Activated CD4-positive, alpha-beta memory T cell treated with anti-CD3 and anti-CD28 coated beads for 36 hours (primary cell): ENCODE results near the gene LIPG. TPM values are rescaled to one million over a fixed set of nuclear protein-coding genes. Genes with fewer than 3 reads are reported as not detected.
"Not testable (repeated sequence)": the region's sequence is repeated elsewhere in the genome, so short reads cannot be mapped to it uniquely, and the experiment has no call there.

Experiments used
- CTCF ChIA-PET: fragments of 350-600 bp; sonication (Branson Sonifier 250); formaldehyde crosslinking; loops from one replicate; lab custom pipeline; 2021; ENCODE audit warnings: antibody characterized with exemption, inconsistent platforms; lab: Charles Lee
- POLR2A ChIA-PET: fragments of 350-600 bp; sonication (Branson Sonifier 250); formaldehyde crosslinking; loops from one replicate; lab custom pipeline; 2021; ENCODE audit warnings: antibody characterized with exemption; lab: Charles Lee
- DNase-seq: peaks from one replicate; pipeline ENCODE4 v3.0.0-alpha.2; 2020
- H3K27ac Mint-ChIP-seq: one replicate; pipeline ENCODE4 v1.8.0; 2021; ENCODE audit warnings: mixed read lengths
- H3K27me3 Mint-ChIP-seq: one replicate; pipeline ENCODE4 v1.8.0; 2021; ENCODE audit warnings: mixed read lengths
- H3K36me3 Mint-ChIP-seq: one replicate; pipeline ENCODE4 v1.8.0; 2021; ENCODE audit warnings: mixed read lengths
- H3K4me1 Mint-ChIP-seq: one replicate; pipeline ENCODE4 v1.8.0; 2021; ENCODE audit warnings: low read depth, mixed read lengths
- H3K4me3 Mint-ChIP-seq: one replicate; pipeline ENCODE4 v1.8.0; 2021; ENCODE audit warnings: mild to moderate bottlenecking, mixed read lengths
- H3K9me3 Mint-ChIP-seq: one replicate; pipeline ENCODE4 v1.8.0; 2021; ENCODE audit warnings: mixed read lengths
- intact Hi-C: fragments of 100-400 bp; cut with micrococcal nuclease; formaldehyde crosslinking; loops from one replicate; pipeline ENCODE4 v1.15.1; 2023
- total RNA-seq, 2 experiments: library from RNA; stranded (reverse); gene quantifications; one replicate each; pipeline ENCODE4 v1.2.3, GENCODE V29; 2021

The LIPG gene
- total RNA-seq: under 1 TPM; 0.17 to 0.50 TPM

GRCh38 chr18:49561289-49562193 is at the start of gene LIPG:
Gene LIPG, plus strand, starts transcription at chr18:49562057. Its CDS starts 252 bp downstream, at chr18:49562309.
- intact Hi-C loops: loop anchor here (2.0 to 5.0 kb wide), 2 partner anchors 75 to 161 kb away; partner anchors contain the start of gene C18orf32
- no peaks in the 10 kb centered on the region for H3K36me3 Mint-ChIP-seq

GRCh38 chr18:49512876-49513275 is 49.0 kb upstream of the LIPG start:
- H3K9me3 Mint-ChIP-seq, H3K4me1 Mint-ChIP-seq, H3K36me3 Mint-ChIP-seq, H3K4me3 Mint-ChIP-seq, DNase-seq, POLR2A ChIA-PET, H3K27me3 Mint-ChIP-seq, intact Hi-C loops, H3K27ac Mint-ChIP-seq: not testable (repeated sequence)
- CTCF ChIA-PET: interaction anchor here (0.7 to 7.4 kb wide), 2 partner anchors 217 to 346 kb away, joined by 4 to 202 read pairs; no protein-coding TSS in a partner anchor

More at GRCh38 chr18:49561289-49562193, at the start of gene LIPG:
- no peaks in the 10 kb centered on the region for H3K9me3 Mint-ChIP-seq
- POLR2A ChIA-PET: no interaction called here
- H3K4me1 Mint-ChIP-seq: peaks cover 31% of the 10 kb centered on the region
- DNase-seq: peak; percentile 77
- peaks cover 62% of the 10 kb centered on the region for H3K27me3 Mint-ChIP-seq
- peak within 1 kb of the TSS; percentile 54 for H3K4me3 Mint-ChIP-seq
- CTCF ChIA-PET: interaction anchor here (1.5 to 5.3 kb wide), 3 partner anchors 297 to 796 kb away, joined by 5 to 67 read pairs (median 8); no protein-coding TSS in a partner anchor
- no peak within 1 kb of the TSS for H3K27ac Mint-ChIP-seq

- POLR2A ChIA-PET: no interaction called here
- H3K4me3 Mint-ChIP-seq: no peak overlapping the region
- H3K9me3 Mint-ChIP-seq: no peaks in the 10 kb centered on the region
- DNase-seq: no peak
- H3K36me3 Mint-ChIP-seq: no peaks in the 10 kb centered on the region
- H3K4me1 Mint-ChIP-seq: no peaks in the 10 kb centered on the region
- intact Hi-C loops: no loop called here
- no peaks in the 10 kb centered on the region for H3K27me3 Mint-ChIP-seq
- H3K27ac Mint-ChIP-seq: no peak overlapping the region
- CTCF ChIA-PET: interaction anchor here (1.7 to 2.3 kb wide), 2 partner anchors 344 to 346 kb away, joined by 4 to 18 read pairs; no protein-coding TSS in a partner anchor
These were observed 47.3 kb upstream of the LIPG start for GRCh38 chr18:49514577-49514976.

GRCh38 chr18:49515003-49515402 is 46.9 kb upstream of the LIPG start:
- intact Hi-C loops, H3K27me3 Mint-ChIP-seq, H3K4me1 Mint-ChIP-seq, H3K27ac Mint-ChIP-seq, H3K36me3 Mint-ChIP-seq, DNase-seq, H3K4me3 Mint-ChIP-seq, H3K9me3 Mint-ChIP-seq, POLR2A ChIA-PET: not testable (repeated sequence)
- CTCF ChIA-PET: interaction anchor here (0.9 to 2.3 kb wide), 3 partner anchors 340 to 346 kb away, joined by 3 to 18 read pairs (median 4); no protein-coding TSS in a partner anchor

GRCh38 chr18:49515516-49515915 is 46.3 kb upstream of the LIPG start:
- no peak for DNase-seq
- ChIA-PET POLR2A (no interaction called here), CTCF (interaction anchor here (0.9 to 2.3 kb wide), 3 partner anchors 340 to 345 kb away, joined by 3 to 18 read pairs (median 4); no protein-coding TSS in a partner anchor)
- no peak overlapping the region for H3K4me3 Mint-ChIP-seq
- no peaks in the 10 kb centered on the region for H3K9me3 Mint-ChIP-seq
- H3K4me1 Mint-ChIP-seq: no peaks in the 10 kb centered on the region
- H3K36me3 Mint-ChIP-seq: no peaks in the 10 kb centered on the region
- no peak overlapping the region for H3K27ac Mint-ChIP-seq
- no peaks in the 10 kb centered on the region for H3K27me3 Mint-ChIP-seq
- intact Hi-C loops: no loop called here

GRCh38 chr18:49517483-49517882 is 44.4 kb upstream of the LIPG start:
- POLR2A ChIA-PET: no interaction called here
- no peaks in the 10 kb centered on the region for H3K4me1 Mint-ChIP-seq
- intact Hi-C loops: no loop called here
- H3K9me3 Mint-ChIP-seq: no peaks in the 10 kb centered on the region
- CTCF ChIA-PET: no interaction called here
- DNase-seq: no peak
- no peaks in the 10 kb centered on the region for H3K36me3 Mint-ChIP-seq
- no peak overlapping the region for H3K4me3 Mint-ChIP-seq
- H3K27me3 Mint-ChIP-seq: no peaks in the 10 kb centered on the region
- H3K27ac Mint-ChIP-seq: no peak overlapping the region

- intact Hi-C loops: no loop called here
- no peaks in the 10 kb centered on the region for H3K9me3 Mint-ChIP-seq
- H3K36me3 Mint-ChIP-seq: no peaks in the 10 kb centered on the region
- H3K27ac Mint-ChIP-seq: no peak overlapping the region
- CTCF ChIA-PET: interaction anchor here (1.5 to 2.0 kb wide), 2 partner anchors 9 to 339 kb away, joined by 3 to 8 read pairs; no protein-coding TSS in a partner anchor
- no peaks in the 10 kb centered on the region for H3K27me3 Mint-ChIP-seq
- no peak overlapping the region for H3K4me3 Mint-ChIP-seq
- H3K4me1 Mint-ChIP-seq: no peaks in the 10 kb centered on the region
- POLR2A ChIA-PET: interaction anchor here (0.6 kb wide), 1 partner anchor 334 kb away, joined by 3 read pairs; no protein-coding TSS in a partner anchor
- DNase-seq: no peak
These were observed 42.5 kb upstream of the LIPG start for GRCh38 chr18:49519101-49519971.

GRCh38 chr18:49520661-49521145 is 41.2 kb upstream of the LIPG start:
- intact Hi-C loops: no loop called here
- H3K4me1 Mint-ChIP-seq: no peaks in the 10 kb centered on the region
- no peak overlapping the region for H3K4me3 Mint-ChIP-seq
- no peaks in the 10 kb centered on the region for H3K36me3 Mint-ChIP-seq
- no peaks in the 10 kb centered on the region for H3K27me3 Mint-ChIP-seq
- H3K27ac Mint-ChIP-seq: no peak overlapping the region
- DNase-seq: no peak
- ChIA-PET POLR2A (no interaction called here), CTCF (no interaction called here)
- H3K9me3 Mint-ChIP-seq: no peaks in the 10 kb centered on the region

- Mint-ChIP-seq H3K27ac (no peak overlapping the region), H3K36me3 (no peaks in the 10 kb centered on the region), H3K4me1 (no peaks in the 10 kb centered on the region), H3K9me3 (no peaks in the 10 kb centered on the region), H3K4me3 (no peak overlapping the region), H3K27me3 (no peaks in the 10 kb centered on the region)
- DNase-seq: no peak
- POLR2A ChIA-PET: no interaction called here
- intact Hi-C loops: no loop called here
- CTCF ChIA-PET: interaction anchor here (1.3 kb wide), 1 partner anchor 11 kb away, joined by 5 read pairs; no protein-coding TSS in a partner anchor
These were observed 40.5 kb upstream of the LIPG start for GRCh38 chr18:49521216-49521835.

GRCh38 chr18:49523580-49524093 is 38.2 kb upstream of the LIPG start:
- intact Hi-C loops: not testable (repeated sequence)

GRCh38 chr18:49524349-49524748 is 37.5 kb upstream of the LIPG start:
- no peak overlapping the region for H3K27ac Mint-ChIP-seq
- no peaks in the 10 kb centered on the region for H3K36me3 Mint-ChIP-seq
- POLR2A ChIA-PET: no interaction called here
- H3K4me3 Mint-ChIP-seq: no peak overlapping the region
- DNase-seq: no peak
- CTCF ChIA-PET: interaction anchor here (1.2 kb wide), 2 partner anchors 15 to 331 kb away, joined by 3 read pairs; no protein-coding TSS in a partner anchor
- intact Hi-C loops: no loop called here
- peaks cover 3% of the 10 kb centered on the region for H3K27me3 Mint-ChIP-seq
- H3K4me1 Mint-ChIP-seq: no peaks in the 10 kb centered on the region
- no peaks in the 10 kb centered on the region for H3K9me3 Mint-ChIP-seq

More at GRCh38 chr18:49523580-49524093, 38.2 kb upstream of the LIPG start:
- H3K4me1 Mint-ChIP-seq, DNase-seq, H3K4me3 Mint-ChIP-seq, POLR2A ChIA-PET, H3K9me3 Mint-ChIP-seq, H3K27me3 Mint-ChIP-seq, H3K27ac Mint-ChIP-seq, H3K36me3 Mint-ChIP-seq: not testable (repeated sequence)
- CTCF ChIA-PET: interaction anchor here (1.2 kb wide), 1 partner anchor 14 kb away, joined by 3 read pairs; no protein-coding TSS in a partner anchor
